OCI-M2 (cell line): Measurements from ENCODE around the gene IFITM10.

Source experiments
- DNase-seq: peaks from one replicate; lab custom pipeline; 2025; ENCODE audit not compliant: unreplicated experiment; lab: John Stamatoyannopoulos, UW

Gene IFITM10

DNA sequence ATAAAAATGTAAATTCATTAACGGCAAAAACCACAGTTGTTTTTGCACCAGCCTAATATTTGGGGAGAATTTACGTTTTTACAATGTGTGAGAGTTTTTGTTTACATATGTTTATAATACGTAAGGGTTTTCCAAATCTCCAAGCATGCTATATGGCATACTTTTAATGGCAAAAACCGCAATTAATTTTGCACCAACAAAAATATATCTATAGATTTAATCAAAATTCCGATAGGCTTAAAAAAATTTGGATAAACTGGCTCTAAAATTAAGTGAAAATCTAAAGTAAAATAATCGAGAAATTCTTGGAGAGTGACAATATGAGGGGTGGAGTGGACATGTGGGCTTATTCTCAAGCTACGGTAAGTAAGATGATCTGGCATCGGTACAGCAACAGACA lies 30.6 kb downstream of the IFITM10 start:
- no peak for DNase-seq

DNA sequence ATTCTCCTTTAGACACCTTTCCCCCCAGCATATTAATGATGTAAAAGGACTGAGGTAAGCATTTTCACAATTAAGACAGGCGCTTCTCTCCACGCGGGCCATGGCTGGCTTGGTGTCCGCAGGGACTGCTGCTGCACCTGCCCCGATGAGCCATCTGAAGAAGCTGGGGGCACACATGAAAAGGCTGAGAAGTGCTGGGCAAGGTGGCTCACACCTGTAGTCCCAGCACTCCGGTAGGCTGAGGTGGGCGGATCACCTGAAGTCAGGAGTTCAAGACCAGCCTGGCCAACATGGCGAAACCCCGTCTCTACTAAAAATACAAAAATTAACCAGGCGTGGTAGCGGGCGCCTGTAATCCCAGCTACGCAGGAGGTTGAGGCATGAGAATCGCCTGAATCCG lies 32.1 kb downstream of the IFITM10 start:
- DNase-seq, result no peak

DNA sequence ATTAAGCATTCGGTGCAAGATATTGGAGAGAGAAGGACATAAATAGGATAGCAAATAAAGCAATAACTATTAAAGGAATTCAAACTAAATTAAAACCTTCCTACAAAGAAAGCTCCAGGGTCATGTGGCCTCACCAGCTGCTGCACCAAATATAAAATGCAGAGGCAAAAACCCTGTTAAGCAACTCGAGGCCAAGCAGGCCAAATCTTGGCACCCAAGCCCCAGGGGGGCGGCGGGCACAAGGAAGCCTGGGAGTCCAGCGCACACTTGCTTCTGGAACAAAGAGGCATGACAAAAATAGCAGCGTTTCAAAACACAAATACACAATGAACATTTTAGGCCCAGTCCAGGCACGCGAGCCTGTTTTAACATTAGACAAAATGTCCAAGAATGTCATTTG lies 32.6 kb downstream of the IFITM10 start:
- no peak for DNase-seq

DNA sequence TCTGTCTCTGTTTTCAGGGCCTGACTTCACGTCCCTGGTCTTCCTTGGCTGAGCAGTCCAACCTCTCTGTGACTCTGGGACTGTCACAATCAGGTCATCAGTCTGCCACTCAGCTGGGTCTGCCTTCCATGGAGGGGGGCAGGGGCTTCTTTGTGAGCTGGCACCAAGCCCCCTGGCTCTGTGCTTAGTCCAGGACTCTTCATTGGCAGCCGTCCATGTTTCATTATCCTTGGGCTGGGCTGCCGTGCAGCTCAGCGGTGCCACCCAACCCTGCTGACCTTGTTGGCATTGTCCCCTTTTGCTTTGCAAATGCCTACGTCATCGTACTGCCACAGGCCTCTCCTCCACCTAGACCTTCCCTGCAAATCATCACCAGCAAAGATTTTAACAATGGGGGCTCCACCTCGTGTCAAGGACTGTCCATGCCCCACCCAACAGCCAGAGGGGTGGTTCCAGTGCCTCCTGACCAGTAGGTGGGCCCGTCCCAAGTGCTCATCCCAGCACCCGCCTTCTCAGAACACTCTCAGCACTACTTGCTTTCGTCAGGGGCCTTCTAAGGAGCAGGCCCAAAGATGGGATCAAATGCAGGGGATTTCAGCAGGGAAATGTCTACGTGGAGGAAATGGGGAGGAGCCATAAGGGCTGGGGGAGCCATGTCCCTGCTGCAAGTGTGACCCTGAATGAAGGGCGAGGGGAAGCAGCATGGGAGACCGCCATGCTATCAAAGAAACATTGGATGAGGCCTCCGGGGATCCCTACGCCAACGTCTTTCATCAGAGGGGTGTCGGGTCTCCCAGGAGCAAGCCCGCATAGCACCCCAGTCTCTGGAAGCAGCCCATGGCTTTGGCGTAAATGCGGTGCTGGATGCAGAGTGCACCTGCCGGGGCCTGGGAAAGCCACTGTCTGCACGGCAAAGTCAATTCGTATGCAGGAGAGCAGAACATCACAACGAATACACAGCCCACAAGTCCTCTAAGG lies 35.2 kb downstream of the IFITM10 start:
- DNase-seq, result no peak

DNA sequence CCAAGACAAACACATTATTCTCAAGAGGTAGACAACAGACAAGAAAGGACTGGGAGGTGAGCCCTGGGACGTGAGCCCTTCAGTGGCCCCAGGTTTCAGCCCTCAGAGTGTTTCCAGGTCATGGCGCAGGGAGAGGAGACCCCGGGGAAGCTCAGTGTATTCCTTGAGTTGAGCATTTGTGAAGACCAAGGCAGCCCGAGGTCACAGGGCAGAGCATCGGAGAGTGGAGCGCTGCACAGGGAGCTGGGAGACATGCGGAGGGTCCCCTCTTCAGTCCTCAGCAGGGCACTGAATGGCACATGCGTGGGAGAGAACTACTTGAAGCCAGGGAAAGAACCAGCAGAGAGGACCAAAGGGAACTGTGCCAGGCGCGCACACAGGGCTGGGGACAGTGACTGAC lies 41.7 kb downstream of the IFITM10 start:
- DNase-seq, result no peak

DNA sequence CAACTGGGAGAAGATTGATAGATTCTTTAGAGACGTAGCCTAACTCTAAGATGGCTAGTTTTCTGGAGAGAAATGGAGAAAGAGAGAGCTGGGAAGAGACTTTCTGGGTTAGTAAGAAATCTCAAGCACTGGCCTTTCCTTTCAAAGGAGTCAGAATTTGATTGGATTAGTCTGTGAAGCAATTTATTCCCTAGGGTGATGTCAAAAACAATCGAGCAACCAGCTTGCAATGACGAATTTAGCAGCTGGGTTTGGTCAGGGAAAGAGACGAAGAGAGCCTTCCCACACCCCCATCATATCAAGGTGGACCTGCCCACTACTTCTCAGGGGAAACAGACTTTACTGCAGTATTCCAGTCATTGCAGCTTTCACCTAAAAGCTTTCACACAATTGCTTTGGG lies 42.6 kb downstream of the IFITM10 start:
- no peak for DNase-seq

DNA sequence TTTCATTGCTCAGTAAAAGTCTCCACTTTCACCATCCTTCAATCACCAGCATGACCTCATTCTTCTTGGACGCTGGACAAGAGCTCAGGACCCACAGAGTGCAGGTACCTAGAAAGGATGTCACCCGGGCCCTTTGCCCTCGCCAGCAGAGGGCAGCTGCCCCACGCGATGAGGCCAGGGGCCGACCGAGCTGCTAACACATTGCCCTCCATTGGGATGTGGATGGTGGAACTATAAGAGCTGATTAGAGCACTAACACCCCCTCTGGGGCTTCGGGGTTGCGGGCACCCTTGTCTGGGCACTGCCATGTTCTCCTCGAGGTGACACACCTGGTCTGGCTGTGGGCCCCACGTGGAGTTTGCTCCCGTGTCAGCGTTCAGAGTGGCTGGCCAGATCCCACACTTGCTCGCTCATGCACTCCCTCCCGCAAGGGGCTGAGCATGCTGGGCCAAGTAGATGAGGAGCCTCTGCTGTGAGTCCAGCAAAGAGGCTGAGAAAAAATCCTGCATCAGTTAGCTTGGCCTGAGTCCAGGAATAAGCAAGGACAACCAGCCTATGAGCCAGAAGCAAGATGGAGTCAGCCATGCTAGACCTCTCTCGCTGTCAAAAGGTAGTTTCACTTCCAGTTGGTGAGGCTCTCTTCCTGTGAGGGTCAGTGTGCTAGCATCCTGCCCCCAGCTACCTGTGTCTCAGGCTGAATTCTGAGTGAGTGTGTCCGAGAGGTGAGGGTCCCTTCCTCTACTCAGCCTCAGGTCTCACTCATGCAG lies 43.6 kb downstream of the IFITM10 start:
- no peak for DNase-seq

DNA sequence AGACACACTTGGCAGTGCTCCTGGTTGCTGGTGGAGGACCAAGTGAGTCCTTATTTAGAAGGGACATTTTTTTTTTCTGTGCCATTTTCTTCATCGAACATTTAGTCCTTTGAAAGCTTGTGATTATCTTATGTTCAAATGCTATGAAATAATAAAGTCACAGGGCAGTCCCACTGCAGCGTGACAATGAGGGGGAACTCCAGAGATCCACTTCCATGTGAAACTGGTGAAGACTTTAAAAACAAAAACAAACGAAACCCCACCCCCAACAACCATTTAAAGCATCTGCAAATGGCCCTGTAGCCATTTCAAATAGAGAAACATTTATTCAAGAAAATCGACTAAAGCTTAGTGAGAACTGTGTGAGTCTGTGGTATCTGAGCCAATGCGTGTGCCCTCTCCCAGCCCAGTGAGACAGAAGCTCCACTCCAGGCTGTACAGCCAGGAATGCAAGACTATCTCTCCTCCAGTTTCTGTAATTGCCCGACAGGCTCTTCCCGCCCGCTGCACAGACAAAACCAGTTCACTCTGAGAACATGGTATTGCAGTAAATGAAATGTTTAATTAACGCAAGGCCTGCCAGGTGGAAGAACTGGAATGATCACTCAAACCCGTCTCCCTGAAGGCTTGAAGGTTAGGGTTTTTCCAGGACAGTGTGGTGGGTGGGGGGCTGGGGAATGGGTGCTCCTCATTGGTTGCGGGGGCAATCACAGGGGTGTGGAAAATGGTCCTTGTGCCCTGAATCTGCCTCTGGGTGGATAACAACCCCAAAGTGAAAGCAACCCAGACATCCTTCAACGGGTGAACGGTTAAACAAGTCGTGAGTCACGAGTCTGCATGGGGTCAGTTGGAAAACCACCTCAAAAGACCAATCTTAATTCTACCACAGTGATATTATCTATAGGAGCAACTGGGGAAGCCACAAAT lies 45.0 kb downstream of the IFITM10 start:
- DNase-seq, result no peak

DNA sequence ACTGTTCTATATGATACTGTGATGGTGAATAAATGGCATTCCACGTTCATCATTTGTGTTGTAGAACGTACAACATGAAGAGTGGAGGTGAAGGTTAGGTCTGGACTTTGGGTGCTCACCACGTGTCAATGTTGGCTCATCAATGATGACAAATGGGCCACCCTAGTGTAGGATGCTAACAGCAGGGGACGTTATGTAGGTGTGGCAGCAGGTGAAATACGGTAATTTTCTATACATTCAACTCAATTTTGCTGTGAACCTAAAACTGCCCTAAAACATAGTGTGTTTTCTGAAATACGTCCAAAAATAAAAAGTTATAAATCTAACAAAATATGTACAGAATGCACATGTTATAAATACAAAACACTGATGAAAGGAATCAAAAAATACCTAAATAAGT lies 47.2 kb downstream of the IFITM10 start:
- no peak for DNase-seq

DNA sequence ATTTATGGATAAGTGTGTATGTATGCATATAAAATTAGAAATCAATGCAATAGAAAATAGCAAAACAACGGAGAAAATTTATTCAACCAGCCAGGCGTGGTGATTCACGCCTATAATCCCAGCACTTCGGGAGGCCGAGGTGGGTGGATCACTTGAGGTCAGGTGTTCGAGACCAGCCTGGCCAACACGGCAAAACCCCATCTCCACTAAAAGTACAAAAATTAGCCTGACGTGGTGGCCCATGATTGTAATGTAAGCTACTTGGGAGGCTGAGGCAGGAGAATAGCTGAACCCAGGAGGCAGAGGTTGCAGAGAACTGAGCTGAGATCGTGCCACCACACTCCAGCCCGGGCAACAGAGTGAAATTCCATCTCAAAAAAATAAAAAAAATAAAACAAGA lies 47.9 kb downstream of the IFITM10 start:
- no peak for DNase-seq

DNA sequence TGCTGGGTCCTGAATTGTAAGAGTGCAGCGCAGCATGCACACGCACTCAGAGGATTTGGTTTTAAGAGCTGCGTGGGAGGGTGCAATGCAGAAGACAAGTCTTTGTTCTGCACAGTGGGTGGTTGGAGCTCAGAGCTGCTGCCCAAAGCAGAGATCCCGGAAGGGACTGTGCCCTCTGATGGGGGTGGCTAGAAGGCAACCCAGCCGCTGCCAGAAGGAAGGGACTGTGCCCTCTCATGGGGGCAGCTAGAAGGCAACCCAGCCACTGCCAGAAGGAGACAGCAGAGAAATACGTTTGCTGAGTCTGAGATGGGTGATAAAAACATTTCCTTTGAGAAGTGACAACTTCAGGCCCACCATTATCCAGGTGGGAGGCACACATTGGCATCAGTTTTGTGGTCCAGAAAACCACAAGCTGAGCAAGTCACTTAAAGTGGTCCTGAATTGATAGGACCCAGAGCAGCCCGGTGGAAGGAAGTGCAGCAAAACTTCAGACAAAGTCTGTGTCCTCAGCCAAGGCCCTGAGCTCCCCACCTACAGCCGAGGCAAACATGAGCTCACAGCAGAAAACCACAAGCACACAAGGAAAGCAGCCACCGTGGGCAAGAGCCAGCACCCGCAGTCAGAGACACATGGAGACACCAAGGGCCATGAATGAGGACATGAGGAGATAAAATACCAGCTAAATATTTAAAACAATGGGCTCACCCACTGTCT lies 49.1 kb downstream of the IFITM10 start:
- no peak for DNase-seq

DNA sequence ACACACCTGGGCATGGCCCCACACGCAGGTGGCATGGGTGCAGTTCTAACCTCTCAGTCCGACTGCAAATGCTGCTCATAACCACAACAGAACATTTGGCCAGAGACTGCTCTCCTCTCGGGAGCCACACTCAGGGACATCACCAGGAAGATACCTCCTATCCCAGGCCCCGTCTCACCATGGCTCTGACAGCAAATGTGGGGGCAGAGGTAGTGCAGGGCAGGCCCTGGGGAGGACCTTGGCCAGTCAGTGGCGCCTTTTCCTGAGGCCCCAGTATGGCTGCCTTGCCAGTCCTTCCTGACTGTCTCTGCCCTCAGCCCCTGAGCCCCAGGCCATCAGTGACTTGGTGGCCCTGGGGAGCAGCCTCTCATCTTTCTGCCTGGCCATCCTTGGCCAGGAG lies 50.6 kb downstream of the IFITM10 start:
- DNase-seq, result no peak

DNA sequence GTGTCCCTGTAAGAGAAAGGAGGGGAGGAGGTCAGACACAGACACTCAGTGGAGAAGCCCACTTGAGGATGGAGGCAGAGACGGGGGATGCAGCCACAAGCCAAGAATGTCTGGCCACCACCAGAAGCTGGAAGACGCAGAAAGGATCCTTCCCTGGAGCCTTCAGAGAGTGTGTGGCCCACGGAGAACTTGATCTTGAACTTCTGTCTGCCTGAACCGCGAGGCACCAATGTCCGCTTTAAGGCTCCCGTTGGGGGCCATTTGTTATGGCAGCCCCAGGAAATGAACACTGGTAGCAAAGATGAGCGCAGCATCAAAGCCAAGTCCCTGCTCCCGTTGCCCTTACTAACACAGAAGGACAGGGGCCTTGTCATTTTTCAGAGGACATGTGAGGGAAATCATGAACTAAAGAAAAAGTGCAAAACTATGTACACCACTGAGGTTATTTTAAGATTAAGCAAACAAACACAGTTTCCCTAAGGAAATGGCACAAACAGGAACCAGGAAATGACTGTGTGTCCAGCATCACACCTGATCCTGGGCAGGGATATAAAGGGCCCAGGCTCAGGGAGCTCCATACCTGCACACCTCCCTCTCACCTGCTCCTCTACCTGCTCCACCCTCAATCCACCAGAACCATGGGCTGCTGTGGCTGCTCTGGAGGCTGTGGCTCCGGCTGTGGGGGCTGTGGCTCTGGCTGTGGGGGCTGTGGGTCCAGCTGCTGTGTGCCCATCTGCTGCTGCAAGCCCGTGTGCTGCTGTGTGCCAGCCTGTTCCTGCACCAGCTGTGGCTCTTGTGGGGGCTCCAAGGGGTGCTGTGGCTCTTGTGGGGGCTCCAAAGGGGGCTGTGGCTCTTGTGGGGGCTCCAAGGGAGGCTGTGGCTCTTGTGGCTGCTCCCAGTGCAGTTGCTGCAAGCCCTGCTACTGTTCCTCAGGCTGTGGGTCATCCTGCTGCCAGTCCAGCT lies 53.5 kb downstream of the IFITM10 start, which contains the start of gene KRTAP5-6:
TSS of gene KRTAP5-6 (plus strand) at position 588 of the 963 bp plus-strand sequence. CDS start at position 639, 51 bp downstream.
- DNase-seq, result no peak

DNA sequence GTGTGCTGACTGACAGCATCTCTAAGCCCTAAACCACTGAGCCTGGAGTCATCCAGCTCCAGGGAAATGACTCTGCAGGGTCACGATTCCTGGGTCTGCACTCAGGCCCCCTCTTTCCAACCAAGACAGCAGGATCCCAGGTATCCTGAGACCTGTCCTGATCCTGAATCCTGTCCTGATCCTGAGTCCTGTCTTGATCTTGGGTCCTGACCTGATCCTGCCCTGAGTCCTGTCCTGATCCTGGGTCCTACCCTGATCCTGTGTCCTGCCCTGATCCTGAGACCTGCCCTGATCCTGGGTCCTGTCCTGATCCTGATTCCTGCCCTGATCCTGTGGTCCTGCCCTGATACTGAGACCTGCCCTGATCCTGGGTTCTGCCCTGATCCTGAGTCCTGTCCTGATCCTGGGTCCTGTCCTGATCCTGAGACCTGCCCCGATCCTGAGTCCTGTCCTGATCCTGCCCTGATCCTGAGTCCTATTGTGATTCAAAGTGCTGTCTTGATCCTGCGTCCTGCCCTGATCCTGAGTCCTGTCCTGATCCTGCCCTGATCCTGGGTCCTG lies 54.8 kb downstream of the IFITM10 start:
- no peak for DNase-seq

DNA sequence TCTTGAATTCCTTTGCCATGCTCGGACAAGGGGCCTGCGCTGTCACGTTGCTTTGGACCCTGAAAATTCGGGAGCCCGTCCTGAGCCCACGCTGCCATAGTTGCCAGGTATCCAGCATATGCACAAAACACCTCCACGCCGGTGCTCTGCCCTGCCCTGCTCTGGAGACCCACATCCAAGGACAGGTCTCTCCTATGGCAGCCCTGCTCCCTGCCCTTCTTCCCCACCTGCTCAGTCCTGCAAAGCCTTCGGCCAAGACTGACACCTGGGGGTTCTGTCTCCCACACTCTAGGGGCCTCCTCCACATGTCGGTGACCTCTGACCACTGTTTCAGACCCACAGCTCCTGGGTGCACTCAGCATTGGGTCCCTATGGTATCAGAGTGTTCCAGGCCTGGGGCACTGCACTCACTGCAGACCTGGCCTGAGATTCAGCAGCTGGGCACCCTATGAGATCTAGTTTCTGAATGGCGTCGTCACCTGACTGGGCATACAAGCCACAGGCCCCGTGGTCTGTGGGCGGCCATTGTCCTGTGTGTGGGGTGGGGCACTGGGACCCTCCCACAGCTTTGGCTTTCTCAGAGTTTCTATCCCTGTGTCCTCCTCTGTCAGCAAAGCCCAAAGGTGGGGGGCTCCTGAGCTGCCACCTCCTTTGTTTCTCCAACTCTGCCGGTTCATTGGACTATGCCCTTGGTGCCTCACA lies 55.4 kb downstream of the IFITM10 start:
- DNase-seq, result no peak

DNA sequence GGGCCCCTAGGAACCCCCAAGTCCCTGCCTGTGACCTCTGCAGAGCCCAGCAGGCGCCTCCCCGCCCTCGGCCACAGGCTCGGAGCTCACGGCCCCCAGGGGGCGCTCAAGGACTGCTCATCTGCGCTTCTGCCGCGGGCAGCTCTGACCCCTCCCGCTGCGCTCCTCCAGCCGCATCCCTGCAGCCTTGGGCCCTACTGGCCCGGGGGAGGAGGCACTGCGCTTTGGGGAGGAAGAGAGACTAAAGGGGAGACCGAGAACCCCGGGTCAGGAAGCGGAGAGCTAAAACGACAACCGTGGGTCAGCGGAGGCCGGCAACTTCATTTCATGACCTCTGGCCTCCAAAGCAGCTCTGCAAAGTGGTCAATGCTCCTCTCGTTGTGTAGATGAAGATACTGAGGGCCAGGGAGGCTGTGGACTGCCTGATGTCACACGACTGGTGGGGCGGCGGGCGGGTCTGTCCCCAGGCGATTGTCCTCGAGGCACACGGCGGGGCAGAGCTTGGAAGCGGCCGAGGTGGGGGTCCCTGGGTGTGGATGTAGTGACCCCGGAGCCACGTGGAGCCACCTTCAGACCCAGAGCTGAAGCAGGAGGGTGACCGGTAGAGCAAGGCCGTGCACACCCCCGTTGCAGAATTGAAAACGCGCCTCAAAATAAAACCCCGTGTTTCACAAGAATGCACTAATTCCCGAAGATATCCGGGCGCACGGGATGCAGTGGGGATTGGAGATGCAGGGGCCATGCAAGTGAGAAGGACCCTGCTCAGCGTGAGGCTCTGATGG lies 56.1 kb downstream of the IFITM10 start:
- DNase-seq, result peak; percentile 37

DNA sequence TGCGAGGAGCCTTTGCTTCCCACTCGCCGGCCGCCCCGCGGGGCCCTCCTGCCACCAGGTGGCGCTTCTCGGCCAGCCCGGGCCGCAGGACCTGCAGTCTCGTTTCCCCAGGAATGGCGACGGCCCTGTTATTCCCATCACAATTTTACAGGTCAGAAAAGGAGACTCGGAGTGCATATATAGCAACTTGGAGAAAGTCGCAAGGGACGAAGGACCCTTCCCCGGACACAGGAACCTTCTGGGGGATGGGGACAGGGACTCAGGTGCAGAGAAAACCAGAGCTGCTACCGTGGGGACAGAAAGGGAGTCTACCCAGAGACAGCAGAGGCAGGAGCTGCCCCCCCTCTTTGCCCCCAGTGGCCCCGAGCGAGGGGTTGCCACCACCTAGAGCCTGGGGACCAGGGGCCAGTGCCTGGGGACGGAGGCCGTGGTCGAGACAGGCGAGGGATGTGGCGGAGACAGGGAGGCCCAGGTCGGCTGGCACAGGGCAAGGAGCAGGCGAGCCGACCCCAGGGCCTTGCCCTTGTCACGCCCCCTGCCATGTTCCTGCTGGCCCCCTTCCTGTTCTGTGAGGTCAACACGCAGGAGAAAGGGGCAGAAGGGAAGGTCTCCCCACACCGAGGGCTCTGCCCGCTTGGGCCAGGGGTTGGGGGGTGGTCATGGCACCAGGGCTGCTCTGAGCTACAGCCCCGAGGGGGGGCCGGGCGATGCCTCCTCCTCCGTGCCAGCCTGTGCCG lies 56.9 kb downstream of the IFITM10 start:
- peak; percentile 24 for DNase-seq
